ENCODE results near the gene PHF8.

The PHF8 gene

GRCh38 chrX:54048412-54048811 lies 4.1 kb upstream of the PHF8 start:
- DNase-seq: no peak
- no peak overlapping the region for H3K27ac ChIP-seq (ENCODE audit: insufficient read depth in 1 of 2, low read depth in 1 of 2, low read length in 2 of 2, poor library complexity in 1 of 2, severe bottlenecking in 2 of 2)
- H3K9me3 ChIP-seq (ENCODE audit: control extremely low read depth in 1 of 5, control insufficient read depth in 4 of 5, insufficient read depth in 2 of 5, low read depth in 1 of 5, low read length in 4 of 5): peaks cover 0 to 2% (median 0%) of the 10 kb centered on the region in 5 experiments
- ChIA-PET CTCF (no interaction called here), POLR2A (no interaction called here)
- no peaks in the 10 kb centered on the region for H3K36me3 ChIP-seq (ENCODE audit: control insufficient read depth in 4 of 4, insufficient read depth in 4 of 4, low read length in 3 of 4)
- WGBS (ENCODE audit: insufficient coverage): 83% methylated on average over 1 of the region's 1 CpG
- H3K27me3 ChIP-seq (replicated peaks in 2 of 5; ENCODE audit: control insufficient read depth in 4 of 5, insufficient read depth in 5 of 5, low read length in 4 of 5): peaks cover 0 to 3% (median 0%) of the 10 kb centered on the region in 5 experiments
- no peak overlapping the region for H3K4me3 ChIP-seq (ENCODE audit: control insufficient read depth in 1 of 7, extremely low read depth in 1 of 7, insufficient read depth in 4 of 7, low read depth in 2 of 7, low read length in 6 of 7)
- H3K4me1 ChIP-seq (ENCODE audit: control extremely low read depth in 1 of 4, control insufficient read depth in 4 of 4, insufficient read depth in 4 of 4, low read length in 3 of 4): peaks cover 0 to 17% (median 4%) of the 10 kb centered on the region in 4 experiments

- ChIA-PET CTCF (no interaction called here), POLR2A (no interaction called here)
- Histone ChIP-seq H3K36me3 (ENCODE audit: control insufficient read depth in 4 of 4, insufficient read depth in 4 of 4, low read length in 3 of 4) (peaks cover 0 to 10% (median 4%) of the 10 kb centered on the region in 4 experiments), H3K4me1 (ENCODE audit: control extremely low read depth in 1 of 4, control insufficient read depth in 4 of 4, insufficient read depth in 4 of 4, low read length in 3 of 4) (peaks cover 0 to 23% (median 4%) of the 10 kb centered on the region in 4 experiments), H3K4me3 (ENCODE audit: control insufficient read depth in 1 of 7, extremely low read depth in 1 of 7, insufficient read depth in 4 of 7, low read depth in 2 of 7, low read length in 6 of 7) (no peak overlapping the region), H3K27ac (ENCODE audit: insufficient read depth in 1 of 2, low read depth in 1 of 2, low read length in 2 of 2, poor library complexity in 1 of 2, severe bottlenecking in 2 of 2) (peak overlapping the region in 1 of 2 experiments; percentile 90), H3K27me3 (replicated peaks in 2 of 5; ENCODE audit: control insufficient read depth in 4 of 5, insufficient read depth in 5 of 5, low read length in 4 of 5) (peaks cover 0 to 3% (median 0%) of the 10 kb centered on the region in 5 experiments), H3K9me3 (ENCODE audit: control extremely low read depth in 1 of 5, control insufficient read depth in 4 of 5, insufficient read depth in 2 of 5, low read depth in 1 of 5, low read length in 4 of 5) (peaks cover 0 to 2% (median 0%) of the 10 kb centered on the region in 5 experiments)
- no peak for DNase-seq
- WGBS (ENCODE audit: insufficient coverage): 84% methylated on average over 11 of the region's 12 CpGs
Measured at GRCh38 chrX:54045563-54046228, 1.4 kb upstream of the PHF8 start.

GRCh38 chrX:54044877-54045338 lies 635 bp upstream of the PHF8 start:
- ChIA-PET CTCF (no interaction called here), POLR2A (no interaction called here)
- H3K27me3 ChIP-seq (replicated peaks in 2 of 5; ENCODE audit: control insufficient read depth in 4 of 5, insufficient read depth in 5 of 5, low read length in 4 of 5): peaks cover 0 to 3% (median 0%) of the 10 kb centered on the region in 5 experiments
- H3K4me3 ChIP-seq (ENCODE audit: control insufficient read depth in 1 of 7, extremely low read depth in 1 of 7, insufficient read depth in 4 of 7, low read depth in 2 of 7, low read length in 6 of 7): peak overlapping the region in 6 of 7 experiments; percentile 35 to 87 (median 62)
- H3K27ac ChIP-seq (ENCODE audit: insufficient read depth in 1 of 2, low read depth in 1 of 2, low read length in 2 of 2, poor library complexity in 1 of 2, severe bottlenecking in 2 of 2): peak overlapping the region; percentile 70 to 90
- peaks cover 0 to 2% (median 0%) of the 10 kb centered on the region in 5 experiments for H3K9me3 ChIP-seq (ENCODE audit: control extremely low read depth in 1 of 5, control insufficient read depth in 4 of 5, insufficient read depth in 2 of 5, low read depth in 1 of 5, low read length in 4 of 5)
- peaks cover 0 to 22% (median 4%) of the 10 kb centered on the region in 4 experiments for H3K4me1 ChIP-seq (ENCODE audit: control extremely low read depth in 1 of 4, control insufficient read depth in 4 of 4, insufficient read depth in 4 of 4, low read length in 3 of 4)
- WGBS (ENCODE audit: insufficient coverage): 50% methylated on average over 9 of the region's 10 CpGs
- H3K36me3 ChIP-seq (ENCODE audit: control insufficient read depth in 4 of 4, insufficient read depth in 4 of 4, low read length in 3 of 4): peaks cover 0 to 16% (median 5%) of the 10 kb centered on the region in 4 experiments
- no peak for DNase-seq

- H3K4me3 ChIP-seq (ENCODE audit: control insufficient read depth in 1 of 7, extremely low read depth in 1 of 7, insufficient read depth in 4 of 7, low read depth in 2 of 7, low read length in 6 of 7): peak overlapping the region; percentile 70 to 87 (median 78)
- ChIA-PET POLR2A (no interaction called here), CTCF (interaction anchor here (0.5 kb wide), 1 partner anchor 516 kb away, joined by 3 read pairs; no protein-coding TSS in a partner anchor)
- DNase-seq: peak; percentile 21 to 35 (median 35)
- H3K36me3 ChIP-seq (ENCODE audit: control insufficient read depth in 4 of 4, insufficient read depth in 4 of 4, low read length in 3 of 4): peaks cover 0 to 23% (median 6%) of the 10 kb centered on the region in 4 experiments
- H3K4me1 ChIP-seq (ENCODE audit: control extremely low read depth in 1 of 4, control insufficient read depth in 4 of 4, insufficient read depth in 4 of 4, low read length in 3 of 4): peaks cover 0 to 17% (median 1%) of the 10 kb centered on the region in 4 experiments
- peak overlapping the region; percentile 70 to 90 for H3K27ac ChIP-seq (ENCODE audit: insufficient read depth in 1 of 2, low read depth in 1 of 2, low read length in 2 of 2, poor library complexity in 1 of 2, severe bottlenecking in 2 of 2)
- peaks cover 0 to 3% (median 0%) of the 10 kb centered on the region in 5 experiments for H3K27me3 ChIP-seq (replicated peaks in 2 of 5; ENCODE audit: control insufficient read depth in 4 of 5, insufficient read depth in 5 of 5, low read length in 4 of 5)
- peaks cover 0 to 2% (median 0%) of the 10 kb centered on the region in 5 experiments for H3K9me3 ChIP-seq (ENCODE audit: control extremely low read depth in 1 of 5, control insufficient read depth in 4 of 5, insufficient read depth in 2 of 5, low read depth in 1 of 5, low read length in 4 of 5)
- 32% methylated on average over 39 of the region's 43 CpGs for WGBS (ENCODE audit: insufficient coverage)
Measured at GRCh38 chrX:54043541-54044125, 640 bp downstream of the PHF8 start.

- H3K27ac ChIP-seq (ENCODE audit: insufficient read depth in 1 of 2, low read depth in 1 of 2, low read length in 2 of 2, poor library complexity in 1 of 2, severe bottlenecking in 2 of 2): peak overlapping the region; percentile 15 to 90
- H3K9me3 ChIP-seq (ENCODE audit: control extremely low read depth in 1 of 5, control insufficient read depth in 4 of 5, insufficient read depth in 2 of 5, low read depth in 1 of 5, low read length in 4 of 5): peaks cover 0 to 2% (median 0%) of the 10 kb centered on the region in 5 experiments
- H3K4me1 ChIP-seq (ENCODE audit: control extremely low read depth in 1 of 4, control insufficient read depth in 4 of 4, insufficient read depth in 4 of 4, low read length in 3 of 4): peaks cover 0 to 17% (median 1%) of the 10 kb centered on the region in 4 experiments
- ChIA-PET CTCF (interaction anchor here (0.5 to 0.6 kb wide), 2 partner anchors 128 to 412 kb away, joined by 3 to 4 read pairs; no protein-coding TSS in a partner anchor), POLR2A (no interaction called here)
- peak overlapping the region in 6 of 7 experiments; percentile 70 to 87 (median 80) for H3K4me3 ChIP-seq (ENCODE audit: control insufficient read depth in 1 of 7, extremely low read depth in 1 of 7, insufficient read depth in 4 of 7, low read depth in 2 of 7, low read length in 6 of 7)
- peaks cover 0 to 26% (median 6%) of the 10 kb centered on the region in 4 experiments for H3K36me3 ChIP-seq (ENCODE audit: control insufficient read depth in 4 of 4, insufficient read depth in 4 of 4, low read length in 3 of 4)
- 40% methylated on average over 9 of the region's 11 CpGs for WGBS (ENCODE audit: insufficient coverage)
- DNase-seq: peak in 1 of 3 donors; percentile 16
- peaks cover 0 to under 1% (median 0%) of the 10 kb centered on the region in 5 experiments for H3K27me3 ChIP-seq (replicated peaks in 2 of 5; ENCODE audit: control insufficient read depth in 4 of 5, insufficient read depth in 5 of 5, low read length in 4 of 5)
Measured at GRCh38 chrX:54043056-54043455, 1.2 kb downstream of the PHF8 start.

GRCh38 chrX:54042609-54043021 lies 1.7 kb downstream of the PHF8 start:
- H3K4me3 ChIP-seq (ENCODE audit: control insufficient read depth in 1 of 7, extremely low read depth in 1 of 7, insufficient read depth in 4 of 7, low read depth in 2 of 7, low read length in 6 of 7): peak overlapping the region in 5 of 7 experiments; percentile 77 to 87 (median 82)
- WGBS (ENCODE audit: insufficient coverage): 39% methylated on average over 26 of the region's 26 CpGs
- no peaks in the 10 kb centered on the region for H3K27me3 ChIP-seq (replicated peaks in 2 of 5; ENCODE audit: control insufficient read depth in 4 of 5, insufficient read depth in 5 of 5, low read length in 4 of 5)
- ChIA-PET CTCF (interaction anchor here (0.5 to 0.6 kb wide), 2 partner anchors 128 to 411 kb away, joined by 3 to 4 read pairs; no protein-coding TSS in a partner anchor), POLR2A (no interaction called here)
- DNase-seq: peak; percentile 53 to 73 (median 72)
- H3K9me3 ChIP-seq (ENCODE audit: control extremely low read depth in 1 of 5, control insufficient read depth in 4 of 5, insufficient read depth in 2 of 5, low read depth in 1 of 5, low read length in 4 of 5): peaks cover 0 to 2% (median 0%) of the 10 kb centered on the region in 5 experiments
- H3K36me3 ChIP-seq (ENCODE audit: control insufficient read depth in 4 of 4, insufficient read depth in 4 of 4, low read length in 3 of 4): peaks cover 0 to 26% (median 6%) of the 10 kb centered on the region in 4 experiments
- peak overlapping the region in 1 of 2 experiments; percentile 15 for H3K27ac ChIP-seq (ENCODE audit: insufficient read depth in 1 of 2, low read depth in 1 of 2, low read length in 2 of 2, poor library complexity in 1 of 2, severe bottlenecking in 2 of 2)
- H3K4me1 ChIP-seq (ENCODE audit: control extremely low read depth in 1 of 4, control insufficient read depth in 4 of 4, insufficient read depth in 4 of 4, low read length in 3 of 4): peaks cover 0 to 17% (median 1%) of the 10 kb centered on the region in 4 experiments

Data from common myeloid progenitor, CD34-positive (primary cell).